Memory B cell (primary cell): ENCODE measurements around the gene SMC3.
"Not testable (repeated sequence)": the region's sequence is repeated elsewhere in the genome, so short reads cannot be mapped to it uniquely, and the experiment has no call there.

Experiments
- ATAC-seq: fragments of 150-1000 bp; cut with Tn5 transposase; 2 replicates; pipeline ENCODE4 v1.10.0; 2021; ENCODE audit warnings: low read depth, mild to moderate bottlenecking, moderate library complexity
- DNase-seq, 2 donors: peaks; one replicate each; pipeline ENCODE4 v3.0.0; 2022; ENCODE audit warnings: low spot score in 2 of 2
- H3K27ac Mint-ChIP-seq: one replicate; pipeline ENCODE4 v1.8.0; 2022; ENCODE audit warnings: mild to moderate bottlenecking, moderate library complexity, mixed read lengths
- H3K27me3 Mint-ChIP-seq: one replicate; pipeline ENCODE4 v1.8.0; 2022; ENCODE audit warnings: mixed read lengths
- H3K36me3 Mint-ChIP-seq: one replicate; pipeline ENCODE4 v1.8.0; 2022; ENCODE audit warnings: mild to moderate bottlenecking, mixed read lengths
- H3K4me1 Mint-ChIP-seq: one replicate; pipeline ENCODE4 v1.8.0; 2022; ENCODE audit warnings: mixed read lengths
- H3K4me3 Mint-ChIP-seq: one replicate; pipeline ENCODE4 v1.8.0; 2022; ENCODE audit warnings: mild to moderate bottlenecking, moderate library complexity, mixed read lengths
- H3K9me3 Mint-ChIP-seq: one replicate; pipeline ENCODE4 v1.8.0; 2022; ENCODE audit warnings: mixed read lengths

The SMC3 gene

GRCh38 chr10:110567201-110568054 is at the start of gene SMC3:
Gene SMC3 (plus strand): TSS chr10:110567695. CDS start chr10:110567817, 122 bp downstream.
- peak within 1 kb of the TSS; percentile 98 for H3K27ac Mint-ChIP-seq
- peak; percentile 83 for ATAC-seq
- peak; percentile 93 for DNase-seq
- H3K27me3 Mint-ChIP-seq: no peaks in the 10 kb centered on the region
- peaks cover 19% of the 10 kb centered on the region for H3K4me1 Mint-ChIP-seq
- peaks cover 5% of the 10 kb centered on the region for H3K36me3 Mint-ChIP-seq
- peak within 1 kb of the TSS; percentile 92 for H3K4me3 Mint-ChIP-seq
- no peaks in the 10 kb centered on the region for H3K9me3 Mint-ChIP-seq

GRCh38 chr10:110522365-110522988 is 45.0 kb upstream of the SMC3 start:
- H3K27ac Mint-ChIP-seq: no peak overlapping the region

GRCh38 chr10:110523736-110524135 is 43.8 kb upstream of the SMC3 start:
- H3K4me3 Mint-ChIP-seq: no peak overlapping the region

More at GRCh38 chr10:110522365-110522988, 45.0 kb upstream of the SMC3 start:
- Mint-ChIP-seq H3K4me3 (no peak overlapping the region), H3K4me1 (peaks cover 3% of the 10 kb centered on the region), H3K9me3 (no peaks in the 10 kb centered on the region), H3K36me3 (no peaks in the 10 kb centered on the region), H3K27me3 (peaks cover 3% of the 10 kb centered on the region)
- no peak for ATAC-seq
- DNase-seq: no peak

GRCh38 chr10:110524179-110524858 is 43.2 kb upstream of the SMC3 start:
- Mint-ChIP-seq H3K9me3 (no peaks in the 10 kb centered on the region), H3K4me1 (peaks cover 9% of the 10 kb centered on the region), H3K4me3 (no peak overlapping the region), H3K36me3 (no peaks in the 10 kb centered on the region), H3K27me3 (peaks cover 3% of the 10 kb centered on the region), H3K27ac (no peak overlapping the region)
- ATAC-seq (no peak), DNase-seq (no peak)

More at GRCh38 chr10:110523736-110524135, 43.8 kb upstream of the SMC3 start:
- Mint-ChIP-seq H3K27me3 (peaks cover 3% of the 10 kb centered on the region), H3K36me3 (no peaks in the 10 kb centered on the region), H3K27ac (no peak overlapping the region), H3K9me3 (no peaks in the 10 kb centered on the region), H3K4me1 (peaks cover 6% of the 10 kb centered on the region)
- DNase-seq (no peak), ATAC-seq (no peak)

GRCh38 chr10:110524859-110525232 is 42.6 kb upstream of the SMC3 start:
- Mint-ChIP-seq H3K27ac (no peak overlapping the region), H3K27me3 (peaks cover 3% of the 10 kb centered on the region), H3K9me3 (no peaks in the 10 kb centered on the region), H3K4me1 (peaks cover 13% of the 10 kb centered on the region), H3K36me3 (no peaks in the 10 kb centered on the region), H3K4me3 (no peak overlapping the region)
- ATAC-seq (no peak), DNase-seq (no peak)

- no peaks in the 10 kb centered on the region for H3K36me3 Mint-ChIP-seq
Measured at GRCh38 chr10:110525349-110526260, 41.9 kb upstream of the SMC3 start.

GRCh38 chr10:110527731-110528171 is 39.7 kb upstream of the SMC3 start:
- DNase-seq: no peak
- Mint-ChIP-seq H3K4me3 (no peak overlapping the region), H3K9me3 (no peaks in the 10 kb centered on the region), H3K36me3 (no peaks in the 10 kb centered on the region), H3K27me3 (peaks cover 3% of the 10 kb centered on the region), H3K4me1 (peaks cover 13% of the 10 kb centered on the region), H3K27ac (no peak overlapping the region)
- no peak for ATAC-seq

More at GRCh38 chr10:110525349-110526260, 41.9 kb upstream of the SMC3 start:
- no peaks in the 10 kb centered on the region for H3K9me3 Mint-ChIP-seq
- no peak overlapping the region for H3K4me3 Mint-ChIP-seq
- ATAC-seq (no peak), DNase-seq (no peak)
- H3K4me1 Mint-ChIP-seq: peaks cover 13% of the 10 kb centered on the region
- H3K27me3 Mint-ChIP-seq: peaks cover 3% of the 10 kb centered on the region
- H3K27ac Mint-ChIP-seq: no peak overlapping the region

- Mint-ChIP-seq H3K36me3 (no peaks in the 10 kb centered on the region), H3K27ac (no peak overlapping the region), H3K9me3 (no peaks in the 10 kb centered on the region), H3K27me3 (peaks cover 2% of the 10 kb centered on the region), H3K4me1 (peaks cover 15% of the 10 kb centered on the region), H3K4me3 (no peak overlapping the region)
- DNase-seq (no peak), ATAC-seq (no peak)
Measured at GRCh38 chr10:110528224-110528996, 39.1 kb upstream of the SMC3 start.

- H3K4me3 Mint-ChIP-seq, H3K27me3 Mint-ChIP-seq, DNase-seq, H3K27ac Mint-ChIP-seq, H3K36me3 Mint-ChIP-seq, H3K9me3 Mint-ChIP-seq: not testable (repeated sequence)
- peaks cover 15% of the 10 kb centered on the region for H3K4me1 Mint-ChIP-seq
- peak; percentile 26 for ATAC-seq
Measured at GRCh38 chr10:110528997-110529524, 38.4 kb upstream of the SMC3 start.

- Mint-ChIP-seq H3K27me3 (peaks cover 3% of the 10 kb centered on the region), H3K4me3 (no peak overlapping the region), H3K4me1 (peaks cover 16% of the 10 kb centered on the region), H3K9me3 (no peaks in the 10 kb centered on the region), H3K27ac (no peak overlapping the region), H3K36me3 (no peaks in the 10 kb centered on the region)
- peak; percentile 47 for ATAC-seq
- no peak for DNase-seq
Measured at GRCh38 chr10:110529596-110530011, 37.9 kb upstream of the SMC3 start.

GRCh38 chr10:110530131-110530831 is 37.2 kb upstream of the SMC3 start:
- Mint-ChIP-seq H3K36me3 (no peaks in the 10 kb centered on the region), H3K4me3 (no peak overlapping the region), H3K9me3 (no peaks in the 10 kb centered on the region), H3K4me1 (peaks cover 16% of the 10 kb centered on the region), H3K27me3 (peaks cover 3% of the 10 kb centered on the region), H3K27ac (no peak overlapping the region)
- DNase-seq (no peak), ATAC-seq (no peak)

- H3K27ac Mint-ChIP-seq: no peak overlapping the region
- H3K36me3 Mint-ChIP-seq: no peaks in the 10 kb centered on the region
- DNase-seq: no peak
- no peak overlapping the region for H3K4me3 Mint-ChIP-seq
- H3K9me3 Mint-ChIP-seq: no peaks in the 10 kb centered on the region
- peaks cover 26% of the 10 kb centered on the region for H3K4me1 Mint-ChIP-seq
- ATAC-seq: no peak
- peaks cover 3% of the 10 kb centered on the region for H3K27me3 Mint-ChIP-seq
Measured at GRCh38 chr10:110531687-110532086, 35.8 kb upstream of the SMC3 start.
